GM15510 (cell line): ENCODE measurements around the gene C11orf68.
A peak's percentile ranks its signal among the peaks of the same experiment; 100 is the strongest.

Experiments
- POLR2A ChIP-seq: IDR thresholded peaks from 3 replicates; pipeline ENCODE4 v1.6.1; 2011; ENCODE audit warnings: borderline replicate concordance; ENCODE audit not compliant: insufficient read length; ENCODE audit errors: extremely low read depth

C11orf68 gene

GRCh38 chr11:65886826-65887722 lies 31.8 kb downstream of the C11orf68 start:
- no peak for TF ChIP-seq POLR2A

- TF ChIP-seq POLR2A = no peak
Measured at GRCh38 chr11:65885808-65886536, 32.9 kb downstream of the C11orf68 start.

GRCh38 chr11:65885231-65885630 lies 33.6 kb downstream of the C11orf68 start:
- no peak for TF ChIP-seq POLR2A

GRCh38 chr11:65884716-65885092 lies 34.2 kb downstream of the C11orf68 start:
- no peak for TF ChIP-seq POLR2A

- no peak for TF ChIP-seq POLR2A
Measured at GRCh38 chr11:65883786-65884715, 34.8 kb downstream of the C11orf68 start.

GRCh38 chr11:65883058-65883761 lies 35.7 kb downstream of the C11orf68 start:
- TF ChIP-seq POLR2A = no peak

GRCh38 chr11:65882120-65883057 lies 36.5 kb downstream of the C11orf68 start:
- TF ChIP-seq POLR2A = no peak

- no peak for TF ChIP-seq POLR2A
Measured at GRCh38 chr11:65880844-65881421, 37.9 kb downstream of the C11orf68 start.

GRCh38 chr11:65880027-65880426 lies 38.8 kb downstream of the C11orf68 start:
- no peak for TF ChIP-seq POLR2A

GRCh38 chr11:65879617-65880016 lies 39.2 kb downstream of the C11orf68 start, which contains the start of gene CTSW:
Gene CTSW (plus strand): TSS chr11:65879837. CDS start chr11:65879855, 18 bp downstream.
- no peak for TF ChIP-seq POLR2A

- peak; percentile 70 for TF ChIP-seq POLR2A
Measured at GRCh38 chr11:65873318-65874156, 45.3 kb downstream of the C11orf68 start.
